Measurements from ENCODE around the gene RNF212. TPM values are rescaled to one million over a fixed set of nuclear protein-coding genes. Genes with fewer than 3 reads are reported as not detected.

RNF212 gene
- total and polyA plus RNA-seq, 4 donors = 0.74 to 8.9 (median 1.3) TPM; not detected in 1

- ATAC-seq (ENCODE audit: low FRiP score) (no peak), DNase-seq (no peak)
- H3K27me3 ChIP-seq (ENCODE audit: control insufficient read depth in 1 of 2, insufficient read depth in 2 of 2, low read length in 1 of 2) = no peaks in the 10 kb centered on the region
- no peaks in the 10 kb centered on the region for H3K9me3 ChIP-seq (ENCODE audit: control insufficient read depth, low read length)
- no peak overlapping the region for H3K27ac ChIP-seq (ENCODE audit: low read depth in 1 of 2, low read length in 2 of 2)
- H3K36me3 ChIP-seq (ENCODE audit: control insufficient read depth in 1 of 2, insufficient read depth in 2 of 2, low read length in 1 of 2) = no peaks in the 10 kb centered on the region
- H3K4me1 ChIP-seq (ENCODE audit: control insufficient read depth in 1 of 2, insufficient read depth in 2 of 2, low read length in 2 of 2) = no peaks in the 10 kb centered on the region
- intact Hi-C loops (cut with DNase I) = no loop called here
- H3K4me3 ChIP-seq (ENCODE audit: low read length in 2 of 2) = no peak overlapping the region
These were observed 26.0 kb downstream of the RNF212 start for GRCh38 chr4:1087371-1087770.

GRCh38 chr4:1086011-1086410, 27.4 kb downstream of the RNF212 start:
- Histone ChIP-seq H3K36me3 (ENCODE audit: control insufficient read depth in 1 of 2, insufficient read depth in 2 of 2, low read length in 1 of 2) (no peaks in the 10 kb centered on the region), H3K27me3 (ENCODE audit: control insufficient read depth in 1 of 2, insufficient read depth in 2 of 2, low read length in 1 of 2) (no peaks in the 10 kb centered on the region), H3K4me3 (ENCODE audit: low read length in 2 of 2) (no peak overlapping the region), H3K27ac (ENCODE audit: low read depth in 1 of 2, low read length in 2 of 2) (no peak overlapping the region), H3K9me3 (ENCODE audit: control insufficient read depth, low read length) (no peaks in the 10 kb centered on the region), H3K4me1 (ENCODE audit: control insufficient read depth in 1 of 2, insufficient read depth in 2 of 2, low read length in 2 of 2) (no peaks in the 10 kb centered on the region)
- ATAC-seq (ENCODE audit: low FRiP score) (no peak), DNase-seq (no peak)
- 76 to 77% methylated on average over 8 of the region's 8 CpGs for WGBS, 2 donors
- intact Hi-C loops (cut with DNase I) = no loop called here

DNA sequence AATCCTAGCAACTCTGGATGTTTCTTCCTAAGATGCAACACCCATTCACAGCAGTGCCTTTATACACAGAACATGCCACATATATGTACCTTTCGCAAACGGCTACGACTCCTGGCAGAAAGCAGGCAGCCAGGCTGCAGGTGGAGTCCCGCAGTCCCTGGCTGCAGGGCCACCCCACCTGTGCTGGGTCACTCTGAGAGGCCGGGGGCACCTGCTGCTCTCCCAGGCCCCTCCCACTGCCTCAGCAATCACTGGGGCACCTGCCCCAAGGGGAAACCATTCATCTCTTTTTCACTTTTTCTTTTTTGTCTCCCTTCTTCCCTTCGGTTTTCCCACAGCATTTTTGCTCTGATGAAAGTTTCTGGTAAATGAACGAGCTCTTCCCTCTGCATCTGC, 28.0 kb downstream of the RNF212 start:
- DNase-seq (no peak), ATAC-seq (ENCODE audit: low FRiP score) (no peak)
- intact Hi-C loops (cut with DNase I) = no loop called here
- H3K27ac ChIP-seq (ENCODE audit: low read depth in 1 of 2, low read length in 2 of 2) = no peak overlapping the region
- H3K4me3 ChIP-seq (ENCODE audit: low read length in 2 of 2) = no peak overlapping the region
- H3K9me3 ChIP-seq (ENCODE audit: control insufficient read depth, low read length) = no peaks in the 10 kb centered on the region
- H3K27me3 ChIP-seq (ENCODE audit: control insufficient read depth in 1 of 2, insufficient read depth in 2 of 2, low read length in 1 of 2) = no peaks in the 10 kb centered on the region
- H3K36me3 ChIP-seq (ENCODE audit: control insufficient read depth in 1 of 2, insufficient read depth in 2 of 2, low read length in 1 of 2) = no peaks in the 10 kb centered on the region
- no peaks in the 10 kb centered on the region for H3K4me1 ChIP-seq (ENCODE audit: control insufficient read depth in 1 of 2, insufficient read depth in 2 of 2, low read length in 2 of 2)
- 92 to 96% methylated on average over 7 of the region's 7 CpGs for WGBS, 2 donors

- DNase-seq (no peak), ATAC-seq (ENCODE audit: low FRiP score) (no peak)
- Histone ChIP-seq H3K4me1 (ENCODE audit: control insufficient read depth in 1 of 2, insufficient read depth in 2 of 2, low read length in 2 of 2) (no peaks in the 10 kb centered on the region), H3K9me3 (ENCODE audit: control insufficient read depth, low read length) (no peaks in the 10 kb centered on the region), H3K27me3 (ENCODE audit: control insufficient read depth in 1 of 2, insufficient read depth in 2 of 2, low read length in 1 of 2) (no peaks in the 10 kb centered on the region), H3K4me3 (ENCODE audit: low read length in 2 of 2) (no peak overlapping the region), H3K27ac (ENCODE audit: low read depth in 1 of 2, low read length in 2 of 2) (no peak overlapping the region), H3K36me3 (ENCODE audit: control insufficient read depth in 1 of 2, insufficient read depth in 2 of 2, low read length in 1 of 2) (no peaks in the 10 kb centered on the region)
- intact Hi-C loops (cut with DNase I) = loop anchor here in 1 of 2 donors (5.0 kb wide), 1 partner anchor 78 kb away; no protein-coding TSS in a partner anchor
- 84 to 86% methylated on average over 13 of the region's 13 CpGs for WGBS, 2 donors
These were observed 28.5 kb downstream of the RNF212 start for GRCh38 chr4:1084796-1085403.

DNA sequence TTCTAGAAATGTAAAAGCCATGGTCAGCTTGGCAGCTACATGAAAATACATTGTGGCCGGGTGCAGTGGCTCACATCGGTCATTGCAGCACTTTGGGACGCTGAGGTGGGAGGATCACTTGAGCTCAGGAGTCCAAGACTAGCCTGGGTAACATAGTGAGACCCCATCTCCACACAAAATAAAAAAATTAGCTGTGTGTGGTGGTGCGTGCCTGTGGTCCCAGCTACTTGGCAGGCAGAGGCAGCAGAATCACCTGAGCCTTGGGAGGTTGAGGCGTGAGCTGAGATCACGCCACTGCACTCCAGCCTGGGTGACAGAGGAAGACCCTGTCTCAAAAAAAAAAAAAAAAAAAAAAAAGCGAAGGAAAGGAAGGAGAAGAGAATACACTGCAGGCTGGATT, 29.0 kb downstream of the RNF212 start:
- Histone ChIP-seq H3K4me3 (ENCODE audit: low read length in 2 of 2) (no peak overlapping the region), H3K4me1 (ENCODE audit: control insufficient read depth in 1 of 2, insufficient read depth in 2 of 2, low read length in 2 of 2) (no peaks in the 10 kb centered on the region), H3K36me3 (ENCODE audit: control insufficient read depth in 1 of 2, insufficient read depth in 2 of 2, low read length in 1 of 2) (no peaks in the 10 kb centered on the region), H3K27me3 (ENCODE audit: control insufficient read depth in 1 of 2, insufficient read depth in 2 of 2, low read length in 1 of 2) (no peaks in the 10 kb centered on the region), H3K27ac (ENCODE audit: low read depth in 1 of 2, low read length in 2 of 2) (no peak overlapping the region), H3K9me3 (ENCODE audit: control insufficient read depth, low read length) (no peaks in the 10 kb centered on the region)
- no peak for ATAC-seq (ENCODE audit: low FRiP score)
- DNase-seq = no peak
- 87 to 93% methylated on average over 6 to 7 of the region's 7 CpGs for WGBS, 2 donors
- intact Hi-C loops (cut with DNase I) = loop anchor here in 1 of 2 donors (5.0 kb wide), 1 partner anchor 77 kb away; no protein-coding TSS in a partner anchor

GRCh38 chr4:1082215-1083182, 30.9 kb downstream of the RNF212 start:
- H3K9me3 ChIP-seq (ENCODE audit: control insufficient read depth, low read length) = no peaks in the 10 kb centered on the region
- ATAC-seq (ENCODE audit: low FRiP score) = peak; percentile 78
- H3K27ac ChIP-seq (ENCODE audit: low read depth in 1 of 2, low read length in 2 of 2) = no peak overlapping the region
- H3K4me3 ChIP-seq (ENCODE audit: low read length in 2 of 2) = no peak overlapping the region
- intact Hi-C loops (cut with DNase I) = loop anchor here in 1 of 2 donors (5.0 kb wide), 1 partner anchor 75 kb away; no protein-coding TSS in a partner anchor
- peak; percentile 87 to 89 for DNase-seq
- H3K4me1 ChIP-seq (ENCODE audit: control insufficient read depth in 1 of 2, insufficient read depth in 2 of 2, low read length in 2 of 2) = no peaks in the 10 kb centered on the region
- WGBS, 2 donors = 46 to 50% methylated on average over 29 of the region's 29 CpGs
- H3K36me3 ChIP-seq (ENCODE audit: control insufficient read depth in 1 of 2, insufficient read depth in 2 of 2, low read length in 1 of 2) = no peaks in the 10 kb centered on the region
- H3K27me3 ChIP-seq (ENCODE audit: control insufficient read depth in 1 of 2, insufficient read depth in 2 of 2, low read length in 1 of 2) = no peaks in the 10 kb centered on the region

DNA sequence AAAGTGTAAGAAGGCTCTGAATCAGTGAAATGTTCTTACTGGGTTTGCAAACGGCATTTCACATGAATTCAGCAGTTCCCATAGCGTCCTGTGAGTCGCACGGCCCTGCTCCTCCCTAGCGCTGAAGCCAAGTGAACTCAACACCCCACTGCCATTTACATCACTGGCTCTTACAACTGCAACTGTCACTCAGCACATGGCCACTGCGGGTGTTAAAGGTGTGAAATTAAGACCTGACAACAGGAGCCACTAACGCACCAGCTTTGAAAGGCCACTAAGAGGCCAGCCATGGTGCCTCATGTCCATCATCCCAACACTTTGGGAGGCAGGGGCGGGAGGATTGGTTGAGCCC, 31.7 kb downstream of the RNF212 start:
- no peak overlapping the region for H3K27ac ChIP-seq (ENCODE audit: low read depth in 1 of 2, low read length in 2 of 2)
- ATAC-seq (ENCODE audit: low FRiP score) = no peak
- no peaks in the 10 kb centered on the region for H3K36me3 ChIP-seq (ENCODE audit: control insufficient read depth in 1 of 2, insufficient read depth in 2 of 2, low read length in 1 of 2)
- 90 to 91% methylated on average over 8 of the region's 8 CpGs for WGBS, 2 donors
- DNase-seq = no peak
- intact Hi-C loops (cut with DNase I) = loop anchor here in 1 of 2 donors (5.0 kb wide), 1 partner anchor 74 kb away; no protein-coding TSS in a partner anchor
- H3K4me1 ChIP-seq (ENCODE audit: control insufficient read depth in 1 of 2, insufficient read depth in 2 of 2, low read length in 2 of 2) = no peaks in the 10 kb centered on the region
- H3K9me3 ChIP-seq (ENCODE audit: control insufficient read depth, low read length) = no peaks in the 10 kb centered on the region
- H3K4me3 ChIP-seq (ENCODE audit: low read length in 2 of 2) = no peak overlapping the region
- no peaks in the 10 kb centered on the region for H3K27me3 ChIP-seq (ENCODE audit: control insufficient read depth in 1 of 2, insufficient read depth in 2 of 2, low read length in 1 of 2)

GRCh38 chr4:1080961-1081688, 32.2 kb downstream of the RNF212 start:
- Histone ChIP-seq H3K27me3 (ENCODE audit: control insufficient read depth in 1 of 2, insufficient read depth in 2 of 2, low read length in 1 of 2) (no peaks in the 10 kb centered on the region), H3K4me3 (ENCODE audit: low read length in 2 of 2) (no peak overlapping the region), H3K36me3 (ENCODE audit: control insufficient read depth in 1 of 2, insufficient read depth in 2 of 2, low read length in 1 of 2) (no peaks in the 10 kb centered on the region), H3K4me1 (ENCODE audit: control insufficient read depth in 1 of 2, insufficient read depth in 2 of 2, low read length in 2 of 2) (no peaks in the 10 kb centered on the region), H3K9me3 (ENCODE audit: control insufficient read depth, low read length) (no peaks in the 10 kb centered on the region), H3K27ac (ENCODE audit: low read depth in 1 of 2, low read length in 2 of 2) (no peak overlapping the region)
- intact Hi-C loops (cut with DNase I) = loop anchor here in 1 of 2 donors (5.0 kb wide), 1 partner anchor 74 kb away; no protein-coding TSS in a partner anchor
- DNase-seq (no peak), ATAC-seq (ENCODE audit: low FRiP score) (no peak)
- 66 to 77% methylated on average over 12 of the region's 12 CpGs for WGBS, 2 donors

All from aorta (tissue), 5 donors.